A673 (cell line): ENCODE data around the gene PHF14.

Experiments
- EZH2 ChIP-seq: fragments of 200-600 bp; sonication (generic); IDR thresholded peaks from 2 replicates; pipeline ENCODE4 v1.6.1; 2017; ENCODE audit warnings: borderline replicate concordance, low read depth, mild to moderate bottlenecking, mixed read lengths, antibody characterized with exemption, low read length; ENCODE audit not compliant: poor library complexity, severe bottlenecking
- TF ChIP-seq, protein P1 (sequence below): fragments of 300-800, 200-600 bp; sonication (generic); conservative IDR thresholded peaks from 2 replicates; pipeline ENCODE4 v1.5.1; 2017; ENCODE audit warnings: low read depth, mild to moderate bottlenecking, antibody characterized with exemption, low read length, moderate library complexity, mixed read lengths

DNA sequence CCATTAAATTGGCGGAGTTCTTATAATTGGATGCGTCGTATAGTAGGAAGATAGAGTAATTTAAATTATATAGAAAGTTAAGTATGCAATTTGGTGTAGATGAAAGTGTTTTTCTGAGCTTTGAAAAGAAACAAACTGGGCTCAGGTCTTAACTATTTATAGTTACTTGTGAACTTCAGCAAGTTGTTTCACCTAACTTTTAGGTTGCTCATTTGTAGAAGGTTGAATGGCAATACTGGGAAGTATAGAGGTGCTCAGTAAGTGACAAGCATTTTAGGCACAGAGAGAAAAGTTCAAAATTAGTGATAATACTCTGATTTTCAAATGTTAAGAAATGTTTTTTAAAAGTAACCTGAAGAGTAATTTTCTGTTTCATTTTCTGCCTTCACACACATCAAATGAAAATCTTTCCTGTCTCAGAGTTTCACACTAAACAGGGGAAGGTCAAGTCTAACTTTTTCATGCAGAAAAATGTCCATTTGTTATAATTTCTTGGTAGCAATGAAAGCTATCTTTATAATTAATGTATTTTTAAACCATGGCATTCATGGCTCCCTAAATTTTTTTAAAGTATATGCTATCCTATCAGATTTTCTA is 146.5 kb downstream of the PHF14 start:
- TF ChIP-seq, protein P1, sequence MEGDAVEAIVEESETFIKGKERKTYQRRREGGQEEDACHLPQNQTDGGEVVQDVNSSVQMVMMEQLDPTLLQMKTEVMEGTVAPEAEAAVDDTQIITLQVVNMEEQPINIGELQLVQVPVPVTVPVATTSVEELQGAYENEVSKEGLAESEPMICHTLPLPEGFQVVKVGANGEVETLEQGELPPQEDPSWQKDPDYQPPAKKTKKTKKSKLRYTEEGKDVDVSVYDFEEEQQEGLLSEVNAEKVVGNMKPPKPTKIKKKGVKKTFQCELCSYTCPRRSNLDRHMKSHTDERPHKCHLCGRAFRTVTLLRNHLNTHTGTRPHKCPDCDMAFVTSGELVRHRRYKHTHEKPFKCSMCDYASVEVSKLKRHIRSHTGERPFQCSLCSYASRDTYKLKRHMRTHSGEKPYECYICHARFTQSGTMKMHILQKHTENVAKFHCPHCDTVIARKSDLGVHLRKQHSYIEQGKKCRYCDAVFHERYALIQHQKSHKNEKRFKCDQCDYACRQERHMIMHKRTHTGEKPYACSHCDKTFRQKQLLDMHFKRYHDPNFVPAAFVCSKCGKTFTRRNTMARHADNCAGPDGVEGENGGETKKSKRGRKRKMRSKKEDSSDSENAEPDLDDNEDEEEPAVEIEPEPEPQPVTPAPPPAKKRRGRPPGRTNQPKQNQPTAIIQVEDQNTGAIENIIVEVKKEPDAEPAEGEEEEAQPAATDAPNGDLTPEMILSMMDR: no peak
- no peak for TF ChIP-seq EZH2
